Colonic mucosa (tissue), 4 donors: ENCODE data around the gene OSBPL2. TPM values are rescaled to one million over a fixed set of nuclear protein-coding genes. Genes with fewer than 3 reads are reported as not detected.

Experiments used
- DNase-seq: peaks from one replicate; pipeline ENCODE4 v3.0.0-alpha.2; 2020
- H3K27ac ChIP-seq: fragments of 200-600 bp; one replicate; pipeline ENCODE4 v1.8.0; 2021
- H3K27me3 ChIP-seq: fragments of 200-600 bp; one replicate; pipeline ENCODE4 v1.8.0; 2021
- H3K36me3 ChIP-seq: fragments of 200-600 bp; one replicate; pipeline ENCODE4 v1.8.0; 2021
- H3K4me1 ChIP-seq: fragments of 200-600 bp; one replicate; pipeline ENCODE4 v1.8.0; 2021; ENCODE audit warnings: mild to moderate bottlenecking
- H3K4me3 ChIP-seq: fragments of 200-600 bp; one replicate; pipeline ENCODE4 v1.8.0; 2021
- H3K9ac ChIP-seq, 2 donors: one replicate each; pipeline ENCODE4 v1.7.0; 2013; ENCODE audit warnings: control low read depth in 2 of 2, low read depth in 2 of 2, low read length in 2 of 2
- H3K9me3 ChIP-seq: fragments of 200-600 bp; one replicate; pipeline ENCODE4 v1.8.0; 2021
- intact Hi-C: fragments of 100-400 bp; cut with DNase I; formaldehyde crosslinking; loops from one replicate; pipeline ENCODE4 v1.14.1; 2022
- total RNA-seq, 2 donors: library from RNA; stranded (reverse); fragmentation: NEBNext Ultra II Directional in 1 of 2; extraction: Animal tissue kit (Norgen Biotek cat#: 25700) in 1 of 2; gene quantifications; one replicate each; pipeline ENCODE4 v1.2.1, GENCODE V29; 2021
- TF ChIP-seq, protein P1 (sequence below): fragments of 200-600 bp; IDR thresholded peaks from one replicate; pipeline ENCODE4 v1.8.0; 2022; ENCODE audit warnings: antibody characterized with exemption, mild to moderate bottlenecking
- donor health status: healthy.
- donor health status: DM: no; HTN: no; CAD: no.
- donor health status: DM: no; HTN: no; CAD: no.

The OSBPL2 gene
- total RNA-seq, 2 donors from 2014 or later = 77.3 to 102 TPM

DNA sequence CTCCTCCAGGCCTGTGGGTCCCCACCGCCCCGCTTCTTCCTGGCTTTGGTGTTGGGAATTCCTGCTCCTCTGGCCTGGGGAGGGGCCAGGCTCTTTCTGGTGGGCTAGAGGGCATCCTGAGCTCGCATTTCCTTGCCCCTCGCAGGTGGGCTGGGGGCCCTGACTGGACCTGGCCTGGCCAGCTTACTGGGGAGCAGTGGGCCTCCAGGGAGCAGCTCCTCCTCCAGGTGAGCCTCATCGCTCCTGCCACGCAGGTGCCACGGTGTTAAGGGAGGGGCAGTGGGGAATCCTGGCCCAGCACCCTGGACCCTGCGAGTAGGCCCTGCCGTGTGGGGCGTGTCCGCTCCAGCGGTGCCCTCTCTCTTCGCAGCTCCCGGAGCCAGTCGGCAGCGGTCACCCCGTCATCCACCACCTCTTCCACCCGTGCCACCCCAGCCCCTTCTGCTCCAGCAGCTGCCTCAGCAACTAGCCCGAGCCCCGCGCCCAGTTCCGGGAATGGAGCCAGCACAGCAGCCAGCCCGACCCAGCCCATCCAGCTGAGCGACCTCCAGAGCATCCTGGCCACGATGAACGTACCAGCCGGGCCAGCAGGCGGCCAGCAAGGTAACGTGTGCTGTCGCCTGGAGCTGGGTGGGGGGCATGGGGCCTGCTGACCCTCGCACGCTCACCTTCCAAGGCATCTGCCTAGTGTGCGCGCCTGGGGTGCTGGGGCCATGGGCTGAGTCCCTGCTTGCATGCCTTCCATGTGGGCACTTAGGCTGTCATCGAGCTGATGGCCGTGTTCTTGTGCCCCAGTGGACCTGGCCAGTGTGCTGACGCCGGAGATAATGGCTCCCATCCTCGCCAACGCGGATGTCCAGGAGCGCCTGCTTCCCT is 69.1 kb downstream of the OSBPL2 start:
- Histone ChIP-seq H3K9me3 (no peaks in the 10 kb centered on the region), H3K36me3 (peaks cover 26% of the 10 kb centered on the region), H3K27me3 (no peaks in the 10 kb centered on the region), H3K27ac (no peak overlapping the region), H3K4me1 (peaks cover 18% of the 10 kb centered on the region), H3K9ac (no peak overlapping the region), H3K4me3 (no peak overlapping the region)
- no peak for DNase-seq
- TF ChIP-seq, protein P1, sequence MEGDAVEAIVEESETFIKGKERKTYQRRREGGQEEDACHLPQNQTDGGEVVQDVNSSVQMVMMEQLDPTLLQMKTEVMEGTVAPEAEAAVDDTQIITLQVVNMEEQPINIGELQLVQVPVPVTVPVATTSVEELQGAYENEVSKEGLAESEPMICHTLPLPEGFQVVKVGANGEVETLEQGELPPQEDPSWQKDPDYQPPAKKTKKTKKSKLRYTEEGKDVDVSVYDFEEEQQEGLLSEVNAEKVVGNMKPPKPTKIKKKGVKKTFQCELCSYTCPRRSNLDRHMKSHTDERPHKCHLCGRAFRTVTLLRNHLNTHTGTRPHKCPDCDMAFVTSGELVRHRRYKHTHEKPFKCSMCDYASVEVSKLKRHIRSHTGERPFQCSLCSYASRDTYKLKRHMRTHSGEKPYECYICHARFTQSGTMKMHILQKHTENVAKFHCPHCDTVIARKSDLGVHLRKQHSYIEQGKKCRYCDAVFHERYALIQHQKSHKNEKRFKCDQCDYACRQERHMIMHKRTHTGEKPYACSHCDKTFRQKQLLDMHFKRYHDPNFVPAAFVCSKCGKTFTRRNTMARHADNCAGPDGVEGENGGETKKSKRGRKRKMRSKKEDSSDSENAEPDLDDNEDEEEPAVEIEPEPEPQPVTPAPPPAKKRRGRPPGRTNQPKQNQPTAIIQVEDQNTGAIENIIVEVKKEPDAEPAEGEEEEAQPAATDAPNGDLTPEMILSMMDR = no peak
- intact Hi-C loops = loop anchor here (10.0 kb wide), 1 partner anchor 187 kb away; no protein-coding TSS in a partner anchor

DNA sequence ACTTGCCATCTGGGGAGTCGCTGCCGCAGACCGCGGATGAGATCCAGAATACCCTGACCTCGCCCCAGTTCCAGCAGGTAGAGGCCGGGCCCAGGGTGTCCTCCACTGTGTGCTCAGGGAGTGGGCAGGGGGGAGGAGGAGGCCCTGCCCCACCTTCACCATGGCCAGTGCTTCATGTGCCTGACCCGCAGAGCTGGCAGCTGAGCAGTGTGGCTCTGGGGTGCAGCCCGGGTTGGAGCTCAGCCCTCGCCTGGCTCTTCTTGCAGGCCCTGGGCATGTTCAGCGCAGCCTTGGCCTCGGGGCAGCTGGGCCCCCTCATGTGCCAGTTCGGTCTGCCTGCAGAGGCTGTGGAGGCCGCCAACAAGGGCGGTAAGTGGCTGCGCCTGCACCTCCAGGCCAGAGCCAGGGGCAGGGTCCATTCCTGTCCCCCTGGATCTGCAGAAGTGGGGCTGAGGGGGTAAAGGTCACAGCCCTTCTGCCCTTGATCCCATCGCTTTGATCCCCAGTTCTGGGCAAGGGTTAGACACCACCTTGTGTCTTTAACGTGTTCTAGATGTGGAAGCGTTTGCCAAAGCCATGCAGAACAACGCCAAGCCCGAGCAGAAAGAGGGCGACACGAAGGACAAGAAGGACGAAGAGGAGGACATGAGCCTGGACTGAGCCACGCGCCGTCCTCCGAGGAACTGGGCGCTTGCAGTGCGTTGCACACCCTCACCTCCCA is 69.9 kb downstream of the OSBPL2 start:
- H3K27me3 ChIP-seq = no peaks in the 10 kb centered on the region
- no peak overlapping the region for H3K4me3 ChIP-seq
- DNase-seq = no peak
- TF ChIP-seq, protein P1 = no peak
- H3K9ac ChIP-seq = no peak overlapping the region
- H3K9me3 ChIP-seq = no peaks in the 10 kb centered on the region
- H3K36me3 ChIP-seq = peaks cover 26% of the 10 kb centered on the region
- intact Hi-C loops = loop anchor here (10.0 kb wide), 1 partner anchor 187 kb away; no protein-coding TSS in a partner anchor
- H3K27ac ChIP-seq = no peak overlapping the region
- H3K4me1 ChIP-seq = peaks cover 18% of the 10 kb centered on the region

DNA sequence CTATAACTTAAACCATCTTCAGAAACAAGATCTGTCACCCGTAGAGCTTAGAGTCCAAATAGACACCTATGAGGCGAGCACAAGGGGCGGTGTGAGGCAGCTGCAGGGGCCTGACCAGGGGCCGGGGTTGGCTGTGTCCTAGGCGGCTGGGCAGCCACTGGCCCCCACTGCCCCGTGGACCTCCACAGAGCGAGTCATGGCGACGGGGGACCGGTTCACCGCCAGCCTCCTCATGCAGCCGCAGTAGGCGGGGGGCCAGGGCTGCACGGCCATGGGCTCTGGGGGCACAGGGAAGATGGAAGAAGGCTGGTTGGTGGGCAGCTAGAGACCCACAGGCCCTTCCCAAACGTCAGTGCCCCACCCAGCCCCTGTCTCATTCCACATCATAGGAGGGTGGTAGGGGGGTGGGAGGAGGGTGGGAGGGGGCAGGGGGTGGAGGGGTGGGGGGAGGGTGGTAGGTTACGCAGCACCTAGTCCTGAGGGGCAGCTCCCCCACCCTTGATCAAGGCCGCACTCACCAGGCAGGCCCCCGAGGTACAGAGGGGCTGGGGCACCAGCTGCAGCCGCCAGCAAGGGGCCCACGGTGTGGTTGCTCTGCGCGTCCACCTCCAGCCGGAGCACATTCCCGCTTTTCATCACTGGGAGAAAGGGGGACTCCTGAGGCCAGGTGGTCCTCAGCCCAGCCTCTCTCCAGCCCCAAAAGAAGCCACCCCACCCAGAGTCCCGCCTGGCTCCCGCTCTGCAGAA is 71.0 kb downstream of the OSBPL2 start:
- Histone ChIP-seq H3K9me3 (no peaks in the 10 kb centered on the region), H3K36me3 (peaks cover 26% of the 10 kb centered on the region), H3K4me1 (peaks cover 13% of the 10 kb centered on the region), H3K9ac (no peak overlapping the region), H3K27ac (no peak overlapping the region), H3K27me3 (no peaks in the 10 kb centered on the region), H3K4me3 (no peak overlapping the region)
- TF ChIP-seq, protein P1 = no peak
- intact Hi-C loops = loop anchor here (10.0 kb wide), 1 partner anchor 185 kb away; no protein-coding TSS in a partner anchor
- no peak for DNase-seq

DNA sequence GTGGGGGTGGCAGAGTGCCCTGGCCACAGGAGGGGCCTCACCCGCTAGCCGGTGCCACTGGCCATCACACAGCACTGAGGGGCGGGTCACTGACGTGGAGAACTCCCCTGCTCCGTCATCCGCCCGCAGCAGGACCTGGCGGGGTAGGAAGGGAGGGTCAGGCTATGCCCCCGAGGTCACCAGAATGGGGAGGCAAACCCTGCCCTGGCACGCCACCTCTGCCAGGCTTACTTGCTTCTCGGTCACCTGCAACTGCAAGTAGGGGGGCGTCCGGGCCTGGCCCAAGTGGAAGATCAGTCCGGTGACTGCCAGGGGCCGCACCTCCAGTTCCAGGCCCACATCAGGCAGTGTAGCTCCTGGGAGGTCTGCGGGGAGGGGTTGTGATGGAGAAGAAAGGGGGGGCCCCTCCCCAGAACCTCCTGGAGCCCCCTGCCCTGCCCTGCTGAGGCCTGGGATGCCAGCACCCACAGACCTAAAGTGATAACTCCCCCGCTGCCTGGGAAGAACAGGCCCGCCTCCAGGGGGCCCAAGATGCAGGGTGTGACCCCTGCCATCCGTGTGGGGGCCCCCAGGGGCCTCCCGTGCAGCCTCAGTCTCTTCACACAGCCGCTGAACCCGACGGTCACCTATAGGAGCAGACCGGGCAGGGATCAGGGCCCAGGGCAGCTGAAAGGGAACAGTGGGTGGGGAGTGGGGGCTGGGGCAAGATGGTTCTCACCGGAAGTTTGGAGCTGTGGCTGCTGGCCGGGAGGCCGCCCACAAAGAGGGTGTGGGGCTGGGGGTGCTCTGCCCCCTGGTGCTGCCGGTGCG is 71.8 kb downstream of the OSBPL2 start:
- peaks cover 26% of the 10 kb centered on the region for H3K36me3 ChIP-seq

More for the DNA sequence above, 71.8 kb downstream of the OSBPL2 start:
- DNase-seq = no peak
- no peaks in the 10 kb centered on the region for H3K27me3 ChIP-seq
- TF ChIP-seq, protein P1 = no peak
- no peak overlapping the region for H3K4me3 ChIP-seq
- H3K9me3 ChIP-seq = no peaks in the 10 kb centered on the region
- H3K27ac ChIP-seq = no peak overlapping the region
- intact Hi-C loops = loop anchor here (10.0 kb wide), 1 partner anchor 185 kb away; no protein-coding TSS in a partner anchor
- H3K9ac ChIP-seq = no peak overlapping the region
- peaks cover 5% of the 10 kb centered on the region for H3K4me1 ChIP-seq
